HCT116 (cell line): ENCODE data around the gene ACD.

Experiments used
- CEBPB ChIP-seq: IDR thresholded peaks from 2 replicates; pipeline ENCODE4 v1.6.1; 2012; ENCODE audit warnings: low read depth
- EGR1 ChIP-seq: IDR thresholded peaks from 2 replicates; pipeline ENCODE4 v1.6.1; 2012; ENCODE audit warnings: low read depth
- EZH2 ChIP-seq: fragments of 200-600 bp; sonication (generic); IDR thresholded peaks from 2 replicates; pipeline ENCODE4 v1.6.1; 2017; ENCODE audit warnings: antibody characterized with exemption, mixed run types
- EZH2phosphoT487 ChIP-seq: fragments of 200-600 bp; IDR thresholded peaks from 2 replicates; pipeline ENCODE4 v1.6.1; 2018; ENCODE audit warnings: antibody characterized with exemption, borderline replicate concordance
- FOSL1 ChIP-seq: IDR thresholded peaks from 2 replicates; pipeline ENCODE4 v1.6.1; 2012; ENCODE audit warnings: low read depth
- JUND ChIP-seq: IDR thresholded peaks from 2 replicates; pipeline ENCODE4 v1.6.1; 2012
- POLR2A ChIP-seq: IDR thresholded peaks from 2 replicates; pipeline ENCODE4 v1.7.0; 2011; ENCODE audit warnings: borderline replicate concordance; ENCODE audit not compliant: insufficient read depth, insufficient read length; ENCODE audit errors: extremely low read depth
- POLR2AphosphoS5 ChIP-seq: IDR thresholded peaks from 2 replicates; pipeline ENCODE4 v1.6.1; 2011; ENCODE audit warnings: mild to moderate bottlenecking, low read depth, low read length, moderate library complexity
- RAD21 ChIP-seq: IDR thresholded peaks from 2 replicates; pipeline ENCODE4 v1.6.1; 2012; ENCODE audit warnings: low read depth, mild to moderate bottlenecking
- SP1 ChIP-seq: IDR thresholded peaks from 2 replicates; pipeline ENCODE4 v1.6.1; 2012; ENCODE audit warnings: low read depth
- SRF ChIP-seq: IDR thresholded peaks from 2 replicates; pipeline ENCODE4 v1.6.1; 2012; ENCODE audit warnings: low read depth
- YY1 ChIP-seq: IDR thresholded peaks from 2 replicates; pipeline ENCODE4 v1.6.1; 2011; ENCODE audit warnings: low read length, low read depth, moderate library complexity, mild to moderate bottlenecking; ENCODE audit not compliant: insufficient replicate concordance; ENCODE audit errors: extremely low read depth
- TF ChIP-seq, protein P1 (sequence below), 3 experiments: fragments of 200-600 bp in 1 of 3; sonication (generic) in 1 of 3; IDR thresholded peaks in 2 of 3; conservative IDR thresholded peaks in 1 of 3; 2 replicates each; pipeline ENCODE4 v1.5.1; 2012 to 2017; ENCODE audit warnings: low read depth in 2 of 3, low read length in 2 of 3, antibody characterized with exemption in 1 of 3, borderline replicate concordance in 1 of 3, control low read depth in 1 of 3, mild to moderate bottlenecking in 1 of 3, mixed read lengths in 1 of 3, mixed run types in 1 of 3, moderate library complexity in 1 of 3; ENCODE audit not compliant: insufficient read depth in 1 of 3
- TF ChIP-seq, protein P2 (sequence below): IDR thresholded peaks from 2 replicates; pipeline ENCODE4 v1.6.1; 2012

DNA sequence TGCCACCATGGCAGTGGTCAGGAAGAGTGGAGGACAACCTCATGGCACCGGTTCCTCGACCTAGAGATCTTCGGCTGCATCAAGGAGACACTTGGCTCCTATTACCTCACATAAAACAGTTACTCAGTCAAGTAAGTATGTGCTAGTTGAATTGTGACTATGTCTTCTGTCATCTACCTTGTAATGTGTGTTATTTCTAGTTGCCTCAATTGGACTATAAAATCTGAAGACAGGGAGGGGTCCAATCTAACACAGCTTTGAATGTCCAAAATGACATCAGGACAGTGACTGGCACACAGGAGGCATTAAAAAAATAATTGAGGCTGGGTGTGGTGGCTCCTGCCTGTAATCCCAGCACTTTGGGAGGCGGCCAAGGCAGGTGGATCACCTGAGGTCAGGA lies 23.7 kb upstream of the ACD start:
- TF ChIP-seq EZH2phosphoT487: no peak
- no peak for TF ChIP-seq SP1
- no peak for TF ChIP-seq JUND
- TF ChIP-seq CEBPB: no peak
- TF ChIP-seq POLR2A: no peak
- TF ChIP-seq, protein P1, sequence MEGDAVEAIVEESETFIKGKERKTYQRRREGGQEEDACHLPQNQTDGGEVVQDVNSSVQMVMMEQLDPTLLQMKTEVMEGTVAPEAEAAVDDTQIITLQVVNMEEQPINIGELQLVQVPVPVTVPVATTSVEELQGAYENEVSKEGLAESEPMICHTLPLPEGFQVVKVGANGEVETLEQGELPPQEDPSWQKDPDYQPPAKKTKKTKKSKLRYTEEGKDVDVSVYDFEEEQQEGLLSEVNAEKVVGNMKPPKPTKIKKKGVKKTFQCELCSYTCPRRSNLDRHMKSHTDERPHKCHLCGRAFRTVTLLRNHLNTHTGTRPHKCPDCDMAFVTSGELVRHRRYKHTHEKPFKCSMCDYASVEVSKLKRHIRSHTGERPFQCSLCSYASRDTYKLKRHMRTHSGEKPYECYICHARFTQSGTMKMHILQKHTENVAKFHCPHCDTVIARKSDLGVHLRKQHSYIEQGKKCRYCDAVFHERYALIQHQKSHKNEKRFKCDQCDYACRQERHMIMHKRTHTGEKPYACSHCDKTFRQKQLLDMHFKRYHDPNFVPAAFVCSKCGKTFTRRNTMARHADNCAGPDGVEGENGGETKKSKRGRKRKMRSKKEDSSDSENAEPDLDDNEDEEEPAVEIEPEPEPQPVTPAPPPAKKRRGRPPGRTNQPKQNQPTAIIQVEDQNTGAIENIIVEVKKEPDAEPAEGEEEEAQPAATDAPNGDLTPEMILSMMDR (IDR thresholded peaks at IDR 0.05 in 2 of 3, conservative IDR thresholded peaks at IDR 0.05 in 1 of 3; ENCODE audit: borderline replicate concordance in 1 of 3, insufficient read depth in 1 of 3, low read depth in 2 of 3, low read length in 2 of 3): no peak
- no peak for TF ChIP-seq YY1
- no peak for TF ChIP-seq FOSL1
- no peak for TF ChIP-seq POLR2AphosphoS5
- TF ChIP-seq, protein P2, sequence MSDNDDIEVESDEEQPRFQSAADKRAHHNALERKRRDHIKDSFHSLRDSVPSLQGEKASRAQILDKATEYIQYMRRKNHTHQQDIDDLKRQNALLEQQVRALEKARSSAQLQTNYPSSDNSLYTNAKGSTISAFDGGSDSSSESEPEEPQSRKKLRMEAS: no peak
- no peak for TF ChIP-seq EGR1
- no peak for TF ChIP-seq EZH2
- no peak for TF ChIP-seq SRF
- TF ChIP-seq RAD21: no peak
